PC-9 (cell line): Measurements from ENCODE around the gene IFITM10. TPM values are rescaled to one million over a fixed set of nuclear protein-coding genes. Genes with fewer than 3 reads are reported as not detected.

Source experiments
- BruUV-seq: library from RNA; stranded (reverse); fragments of 400-500 nt; replicated peaks from 2 replicates; lab custom pipeline; 2021; lab: Mats Ljungman, UMichigan
- CTCF ChIA-PET: fragments of 300-600 bp; sonication (Branson Sonifier 250); formaldehyde crosslinking; loops from one replicate; lab custom pipeline; 2022; ENCODE audit warnings: antibody characterized with exemption; lab: Charles Lee
- POLR2A ChIA-PET: fragments of 300-600 bp; sonication (Branson Sonifier 250); formaldehyde crosslinking; loops from one replicate; lab custom pipeline; 2022; ENCODE audit warnings: antibody characterized with exemption; ENCODE audit not compliant: unreplicated experiment; lab: Charles Lee
- DNase-seq, 2 experiments: peaks; one replicate each; pipeline versions ENCODE4 v3.0.0 to v3.0.0-alpha.2; 2015 to 2022; ENCODE audit warnings: mixed read lengths in 1 of 2
- H2AFZ ChIP-seq: fragments of 200-600 bp; sonication (generic); 2 replicates; pipeline ENCODE4 v1.8.1; 2017; ENCODE audit warnings: antibody characterized with exemption
- H3F3A ChIP-seq: fragments of 200-600 bp; sonication (generic); 2 replicates; pipeline ENCODE4 v1.8.1; 2017; ENCODE audit warnings: antibody characterized with exemption, mild to moderate bottlenecking, low read depth; ENCODE audit not compliant: insufficient read depth
- H3K27ac ChIP-seq: fragments of 200-600 bp; sonication (generic); 2 replicates; pipeline ENCODE4 v1.6.1; 2016; ENCODE audit warnings: mixed run types
- H3K27me3 ChIP-seq: fragments of 200-600 bp; sonication (generic); 2 replicates; pipeline ENCODE4 v1.6.1; 2016; ENCODE audit warnings: low read depth, mixed run types; ENCODE audit not compliant: insufficient read depth
- H3K36me3 ChIP-seq: fragments of 200-600 bp; sonication (generic); 2 replicates; pipeline ENCODE4 v1.6.1; 2016; ENCODE audit warnings: low read depth, mixed run types
- H3K4me1 ChIP-seq: fragments of 200-600 bp; sonication (generic); replicated peaks from 2 replicates; pipeline ENCODE4 v1.6.1; 2016; ENCODE audit warnings: mixed run types; ENCODE audit not compliant: insufficient read depth
- H3K4me2 ChIP-seq: fragments of 200-600 bp; sonication (generic); 2 replicates; pipeline ENCODE4 v1.6.1; 2017; ENCODE audit warnings: mixed run types
- H3K4me3 ChIP-seq: fragments of 200-600 bp; sonication (generic); 2 replicates; pipeline ENCODE4 v1.6.1; 2016; ENCODE audit warnings: mixed run types
- H3K79me2 ChIP-seq: fragments of 200-600 bp; sonication (generic); 2 replicates; pipeline ENCODE4 v1.6.1; 2017; ENCODE audit warnings: low read depth, mixed run types
- H3K9me2 ChIP-seq: fragments of 200-600 bp; sonication (generic); 2 replicates; pipeline ENCODE4 v1.8.1; 2017; ENCODE audit warnings: mild to moderate bottlenecking; ENCODE audit not compliant: insufficient read depth
- H3K9me3 ChIP-seq: fragments of 200-600 bp; sonication (generic); 2 replicates; pipeline ENCODE4 v1.8.1; 2016; ENCODE audit warnings: low read depth; ENCODE audit not compliant: insufficient read depth
- H4K20me1 ChIP-seq: fragments of 200-600 bp; sonication (generic); 2 replicates; pipeline ENCODE4 v1.8.1; 2017; ENCODE audit not compliant: insufficient read depth
- EZH2 ChIP-seq: fragments of 200-600 bp; sonication (generic); IDR thresholded peaks from 2 replicates; pipeline ENCODE4 v1.8.0; 2017; ENCODE audit warnings: antibody characterized with exemption, low read depth
- intact Hi-C: fragments of 100-400 bp; cut with micrococcal nuclease; formaldehyde crosslinking; loops from one replicate; pipeline ENCODE4 v1.10.0; 2022; ENCODE audit not compliant: unreplicated experiment
- total RNA-seq: library from RNA; stranded (reverse); gene quantifications from 2 replicates; pipeline ENCODE4 v1.2.3, GENCODE V29; 2021
- TF ChIP-seq, protein P1 (sequence below): fragments of 200-600 bp; sonication (generic); conservative IDR thresholded peaks from 2 replicates; pipeline ENCODE4 v1.6.1; 2017; ENCODE audit warnings: mixed run types, antibody characterized with exemption, mild to moderate bottlenecking, moderate library complexity

Gene IFITM10
- total RNA-seq, 1 experiment from 2014 or later: 5.5 TPM

DNA sequence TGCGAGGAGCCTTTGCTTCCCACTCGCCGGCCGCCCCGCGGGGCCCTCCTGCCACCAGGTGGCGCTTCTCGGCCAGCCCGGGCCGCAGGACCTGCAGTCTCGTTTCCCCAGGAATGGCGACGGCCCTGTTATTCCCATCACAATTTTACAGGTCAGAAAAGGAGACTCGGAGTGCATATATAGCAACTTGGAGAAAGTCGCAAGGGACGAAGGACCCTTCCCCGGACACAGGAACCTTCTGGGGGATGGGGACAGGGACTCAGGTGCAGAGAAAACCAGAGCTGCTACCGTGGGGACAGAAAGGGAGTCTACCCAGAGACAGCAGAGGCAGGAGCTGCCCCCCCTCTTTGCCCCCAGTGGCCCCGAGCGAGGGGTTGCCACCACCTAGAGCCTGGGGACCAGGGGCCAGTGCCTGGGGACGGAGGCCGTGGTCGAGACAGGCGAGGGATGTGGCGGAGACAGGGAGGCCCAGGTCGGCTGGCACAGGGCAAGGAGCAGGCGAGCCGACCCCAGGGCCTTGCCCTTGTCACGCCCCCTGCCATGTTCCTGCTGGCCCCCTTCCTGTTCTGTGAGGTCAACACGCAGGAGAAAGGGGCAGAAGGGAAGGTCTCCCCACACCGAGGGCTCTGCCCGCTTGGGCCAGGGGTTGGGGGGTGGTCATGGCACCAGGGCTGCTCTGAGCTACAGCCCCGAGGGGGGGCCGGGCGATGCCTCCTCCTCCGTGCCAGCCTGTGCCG, 56.9 kb downstream of the IFITM10 start:
- no TSS peak for BruUV-seq
- H3K79me2 ChIP-seq: no peaks in the 10 kb centered on the region
- ChIA-PET CTCF (interaction anchor here (0.6 to 1.7 kb wide), 9 partner anchors 12 to 457 kb away, joined by 3 to 17 read pairs (median 5); no protein-coding TSS in a partner anchor), POLR2A (interaction anchor here (0.8 kb wide), 1 partner anchor 139 kb away, joined by 3 read pairs; no protein-coding TSS in a partner anchor)
- H3K4me3 ChIP-seq: peak overlapping the region; percentile 53
- H3K36me3 ChIP-seq: no peaks in the 10 kb centered on the region
- peak overlapping the region; percentile 75 for H3K4me2 ChIP-seq
- intact Hi-C loops: loop anchor here (1.0 to 5.0 kb wide), 5 partner anchors 41 to 459 kb away; partner anchors contain the start of gene SYT8
- H3K9me3 ChIP-seq: no peaks in the 10 kb centered on the region
- H3F3A ChIP-seq: no peaks in the 10 kb centered on the region
- TF ChIP-seq, protein P1, sequence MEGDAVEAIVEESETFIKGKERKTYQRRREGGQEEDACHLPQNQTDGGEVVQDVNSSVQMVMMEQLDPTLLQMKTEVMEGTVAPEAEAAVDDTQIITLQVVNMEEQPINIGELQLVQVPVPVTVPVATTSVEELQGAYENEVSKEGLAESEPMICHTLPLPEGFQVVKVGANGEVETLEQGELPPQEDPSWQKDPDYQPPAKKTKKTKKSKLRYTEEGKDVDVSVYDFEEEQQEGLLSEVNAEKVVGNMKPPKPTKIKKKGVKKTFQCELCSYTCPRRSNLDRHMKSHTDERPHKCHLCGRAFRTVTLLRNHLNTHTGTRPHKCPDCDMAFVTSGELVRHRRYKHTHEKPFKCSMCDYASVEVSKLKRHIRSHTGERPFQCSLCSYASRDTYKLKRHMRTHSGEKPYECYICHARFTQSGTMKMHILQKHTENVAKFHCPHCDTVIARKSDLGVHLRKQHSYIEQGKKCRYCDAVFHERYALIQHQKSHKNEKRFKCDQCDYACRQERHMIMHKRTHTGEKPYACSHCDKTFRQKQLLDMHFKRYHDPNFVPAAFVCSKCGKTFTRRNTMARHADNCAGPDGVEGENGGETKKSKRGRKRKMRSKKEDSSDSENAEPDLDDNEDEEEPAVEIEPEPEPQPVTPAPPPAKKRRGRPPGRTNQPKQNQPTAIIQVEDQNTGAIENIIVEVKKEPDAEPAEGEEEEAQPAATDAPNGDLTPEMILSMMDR: peak; percentile 83
- TF ChIP-seq EZH2: no peak
- peak in 1 of 2 experiments; percentile 74 for DNase-seq
- peaks cover 11% of the 10 kb centered on the region for H3K4me1 ChIP-seq
- peaks cover 7% of the 10 kb centered on the region; the same call in 1 of the 2 replicates for H3K27me3 ChIP-seq
- H3K27ac ChIP-seq: no peak overlapping the region
- H4K20me1 ChIP-seq: no peaks in the 10 kb centered on the region
- H2AFZ ChIP-seq: peak overlapping the region; percentile 82
- no peaks in the 10 kb centered on the region for H3K9me2 ChIP-seq

DNA sequence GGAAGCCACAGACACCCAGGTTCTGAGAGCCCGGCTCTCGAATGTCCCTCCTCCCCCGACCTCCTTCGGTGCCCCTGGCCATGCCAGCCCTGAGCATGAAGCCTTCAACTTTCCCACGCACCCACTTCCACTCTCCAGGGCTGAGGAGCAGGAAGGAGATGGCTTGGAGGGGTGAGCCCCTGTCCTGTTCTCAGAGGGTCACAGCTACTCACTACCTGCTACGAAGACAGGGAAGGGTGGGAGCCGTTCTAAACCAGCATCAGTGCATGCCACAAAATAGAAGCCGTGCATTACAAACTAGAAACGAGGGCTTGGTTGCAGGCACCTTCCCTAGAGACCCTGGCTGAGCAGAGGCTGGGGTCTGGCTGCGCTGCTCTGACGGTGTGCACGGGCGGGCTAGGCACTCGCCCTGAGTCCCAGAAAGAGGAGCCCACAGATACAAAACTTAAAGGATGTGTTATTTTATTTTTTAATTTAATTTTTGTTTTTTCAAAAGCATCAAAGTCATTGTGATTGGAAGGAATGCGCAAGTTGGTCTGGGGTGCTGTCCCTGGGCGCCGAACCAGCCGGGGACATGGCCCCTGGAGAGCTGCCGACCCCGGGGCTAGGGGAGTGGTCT, 57.6 kb downstream of the IFITM10 start:
- Histone ChIP-seq H3K27me3 (peaks cover 7% of the 10 kb centered on the region; the same call in 1 of the 2 replicates), H3K79me2 (no peaks in the 10 kb centered on the region), H3K36me3 (no peaks in the 10 kb centered on the region), H2AFZ (no peak overlapping the region), H3K4me2 (peak overlapping the region; percentile 75), H4K20me1 (no peaks in the 10 kb centered on the region), H3K9me3 (no peaks in the 10 kb centered on the region), H3K4me3 (peak overlapping the region; percentile 53), H3K9me2 (no peaks in the 10 kb centered on the region), H3F3A (no peaks in the 10 kb centered on the region), H3K4me1 (peaks cover 11% of the 10 kb centered on the region), H3K27ac (no peak overlapping the region)
- TF ChIP-seq, protein P1: no peak
- TF ChIP-seq EZH2: no peak
- intact Hi-C loops: loop anchor here (2.0 to 5.0 kb wide), 3 partner anchors 41 to 460 kb away; no protein-coding TSS in a partner anchor
- BruUV-seq: no TSS peak
- POLR2A ChIA-PET: no interaction called here
- no peak for DNase-seq
- CTCF ChIA-PET: no interaction called here

DNA sequence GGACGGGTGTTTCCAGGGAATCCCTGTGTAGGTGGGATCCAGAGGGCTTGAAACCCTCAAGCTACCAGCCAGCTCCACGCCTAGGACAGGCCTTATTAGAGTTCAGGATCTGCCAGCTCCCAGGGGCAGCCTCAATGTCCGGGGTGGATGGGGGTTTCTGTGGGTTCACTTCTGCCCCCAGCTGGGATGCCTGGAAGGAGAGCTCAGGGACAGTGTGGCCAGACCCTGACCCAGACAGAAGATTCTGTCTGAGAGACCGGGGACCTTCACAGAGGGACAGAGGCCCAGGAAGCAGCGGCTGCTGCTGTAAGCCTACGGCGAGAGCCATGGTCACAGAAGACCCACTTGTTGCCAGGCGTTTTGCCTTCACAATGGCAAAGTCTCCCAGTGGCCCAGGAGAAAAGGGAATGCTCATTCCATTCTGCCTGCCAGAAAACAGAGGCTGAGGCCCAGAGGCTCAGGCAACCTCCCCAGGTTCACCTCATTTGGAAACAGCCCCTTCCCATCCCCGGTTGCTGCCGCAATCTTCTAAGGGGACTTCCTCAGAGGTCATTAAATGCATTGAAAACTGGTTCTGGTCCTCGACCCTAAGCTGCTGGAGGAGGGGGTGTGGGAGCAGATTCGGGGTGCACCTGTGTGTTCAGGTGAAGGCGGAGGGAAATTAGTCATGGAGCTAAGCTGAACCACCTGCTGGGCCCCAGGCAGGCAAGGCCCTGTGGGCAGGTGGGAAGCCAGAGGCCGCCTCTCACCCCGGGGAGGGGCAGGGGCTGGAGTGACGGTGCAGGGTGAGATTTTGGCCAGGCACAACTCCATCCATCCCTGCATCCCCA, 58.3 kb downstream of the IFITM10 start:
- TF ChIP-seq, protein P1: no peak
- no peak for TF ChIP-seq EZH2
- H3K36me3 ChIP-seq: no peaks in the 10 kb centered on the region
- H3K9me2 ChIP-seq: no peaks in the 10 kb centered on the region
- DNase-seq: no peak
- H3K27ac ChIP-seq: no peak overlapping the region
- H3K27me3 ChIP-seq: peaks cover 7% of the 10 kb centered on the region; the same call in 1 of the 2 replicates
- no peaks in the 10 kb centered on the region for H4K20me1 ChIP-seq
- no peaks in the 10 kb centered on the region for H3F3A ChIP-seq
- BruUV-seq: no TSS peak
- H3K4me2 ChIP-seq: no peak overlapping the region
- ChIA-PET POLR2A (no interaction called here), CTCF (no interaction called here)
- H3K4me1 ChIP-seq: peaks cover 11% of the 10 kb centered on the region
- H3K9me3 ChIP-seq: no peaks in the 10 kb centered on the region
- intact Hi-C loops: loop anchor here (2.0 to 5.0 kb wide), 3 partner anchors 40 to 461 kb away; no protein-coding TSS in a partner anchor
- no peak overlapping the region for H2AFZ ChIP-seq
- H3K4me3 ChIP-seq: no peak overlapping the region
- H3K79me2 ChIP-seq: no peaks in the 10 kb centered on the region
